HG02840 (cell line): ENCODE measurements around the gene TMED8.
"Not testable (repeated sequence)": the region's sequence is repeated elsewhere in the genome, so short reads cannot be mapped to it uniquely, and the experiment has no call there.

Experiments used
- ATAC-seq: cut with Tn5 transposase; IDR thresholded peaks from one replicate; pipeline ENCODE4 v1.9.1; 2021; ENCODE audit warnings: mild to moderate bottlenecking, moderate library complexity, moderate number of reproducible peaks; ENCODE audit not compliant: unreplicated experiment, low FRiP score

The TMED8 gene, protein sequence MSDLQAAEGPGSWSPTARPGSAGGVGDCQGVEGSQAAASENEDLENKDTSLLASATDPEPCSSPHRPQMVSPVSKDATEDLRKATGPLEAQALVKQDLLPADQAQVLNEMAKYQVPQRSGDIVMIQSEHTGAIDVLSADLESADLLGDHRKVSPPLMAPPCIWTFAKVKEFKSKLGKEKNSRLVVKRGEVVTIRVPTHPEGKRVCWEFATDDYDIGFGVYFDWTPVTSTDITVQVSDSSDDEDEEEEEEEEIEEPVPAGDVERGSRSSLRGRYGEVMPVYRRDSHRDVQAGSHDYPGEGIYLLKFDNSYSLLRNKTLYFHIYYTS

DNA sequence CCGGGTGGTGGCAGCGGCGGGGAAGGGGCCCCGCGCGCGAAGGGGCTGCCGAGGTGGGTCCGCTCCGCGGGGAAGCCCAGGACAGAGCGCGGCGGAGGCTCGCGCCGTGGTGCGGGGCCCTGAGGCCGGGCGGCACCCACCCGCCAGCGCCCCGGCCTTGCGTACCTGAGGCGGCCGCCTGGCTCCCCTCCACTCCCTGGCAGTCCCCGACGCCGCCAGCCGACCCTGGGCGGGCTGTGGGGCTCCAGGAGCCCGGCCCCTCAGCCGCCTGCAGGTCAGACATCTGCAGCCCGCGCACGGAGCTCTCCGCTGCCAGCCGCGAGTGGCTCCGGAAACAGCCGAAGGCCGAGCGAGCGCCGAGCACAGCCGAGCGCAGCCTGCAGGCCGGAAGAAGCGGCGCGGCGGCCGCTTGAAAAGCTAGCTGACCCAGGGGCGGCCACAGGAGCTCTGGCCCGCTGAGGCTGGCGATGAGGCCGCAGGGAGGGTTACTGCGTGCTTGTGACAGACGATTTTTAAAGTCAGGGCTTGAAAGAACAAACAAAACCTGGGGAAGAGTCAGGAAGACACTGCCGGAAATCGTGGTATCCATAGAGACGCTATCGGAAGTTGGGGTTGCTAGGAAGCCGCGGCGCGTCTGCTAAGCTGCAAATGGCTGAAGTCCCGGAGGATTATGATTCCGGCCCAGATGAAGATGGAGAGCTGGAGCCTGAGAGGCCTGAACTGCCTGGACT lies at the start of gene TMED8, which contains the start of gene SAMD15:
TMED8 (minus strand) TSS at position 324 of the 731 bp plus-strand sequence; CDS start at position 283, 41 bp downstream.
SAMD15 (plus strand) TSS at position 609 of the 731 bp plus-strand sequence; CDS start at position 649, 40 bp downstream.
- ATAC-seq = peak; percentile 81

DNA sequence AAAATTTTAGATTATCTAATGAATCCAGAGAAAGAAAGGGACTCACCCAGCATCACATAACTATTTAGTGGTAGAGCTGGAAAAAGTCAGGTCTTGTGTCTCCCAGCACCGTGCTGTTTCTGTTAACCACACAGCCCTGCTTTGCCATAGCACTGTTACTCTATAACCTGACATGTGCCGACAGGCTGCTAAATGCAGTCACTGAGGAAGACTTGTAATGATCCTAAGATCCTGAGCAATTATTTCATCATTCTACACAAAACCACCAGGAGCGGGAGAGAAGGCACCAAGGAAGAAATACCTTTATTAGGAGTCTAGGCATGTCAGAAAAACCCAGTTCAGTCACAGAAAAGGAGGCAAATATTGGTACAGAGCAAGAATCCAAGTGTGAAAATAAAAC lies 49.5 kb upstream of the TMED8 start:
- ATAC-seq = no peak

DNA sequence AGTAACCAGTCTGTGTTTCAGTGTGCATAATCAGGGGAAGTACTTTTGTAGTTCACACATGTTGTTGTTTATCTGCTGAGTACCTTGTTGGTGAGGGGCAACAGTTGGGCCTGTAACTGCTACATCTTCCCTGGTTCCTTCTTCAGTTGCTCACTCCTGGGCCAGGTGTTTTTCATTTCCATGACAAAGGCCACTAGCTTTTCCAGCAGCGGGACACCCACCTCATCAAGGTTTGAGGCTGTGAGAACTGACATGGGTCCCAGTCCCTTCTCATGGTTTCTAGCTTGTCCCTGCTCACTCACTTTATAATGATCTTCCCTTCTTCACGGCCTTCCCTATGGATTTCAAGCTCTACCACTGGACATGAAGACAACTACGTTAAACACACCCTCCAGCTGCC lies 48.0 kb upstream of the TMED8 start:
- ATAC-seq = no peak

DNA sequence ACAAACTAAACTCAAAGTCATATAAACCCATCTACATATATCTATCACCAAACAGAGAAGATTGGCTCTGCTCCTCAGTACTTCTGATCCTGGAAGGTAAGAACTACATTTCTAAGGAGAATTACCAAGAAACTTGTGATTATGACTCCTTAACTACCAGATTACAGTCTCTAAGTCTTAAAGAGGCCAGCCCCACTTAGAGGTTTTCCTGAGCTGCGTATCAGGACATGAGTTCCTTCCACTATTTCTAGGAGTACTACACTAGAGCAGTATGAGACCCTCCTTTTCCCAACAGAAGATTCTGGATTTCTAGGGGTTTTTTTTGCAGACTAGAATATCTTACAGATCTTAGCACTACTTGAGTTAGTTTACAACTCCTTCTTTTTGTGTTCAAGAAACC lies 46.5 kb upstream of the TMED8 start, which contains the start of gene NOXRED1:
NOXRED1 (minus strand) TSS at position 101 of the 400 bp plus-strand sequence. CDS start 634 bp downstream, outside the sequence.
- ATAC-seq = no peak

GRCh38 chr14:77421201-77421600 lies 44.3 kb upstream of the TMED8 start:
- ATAC-seq = no peak

DNA sequence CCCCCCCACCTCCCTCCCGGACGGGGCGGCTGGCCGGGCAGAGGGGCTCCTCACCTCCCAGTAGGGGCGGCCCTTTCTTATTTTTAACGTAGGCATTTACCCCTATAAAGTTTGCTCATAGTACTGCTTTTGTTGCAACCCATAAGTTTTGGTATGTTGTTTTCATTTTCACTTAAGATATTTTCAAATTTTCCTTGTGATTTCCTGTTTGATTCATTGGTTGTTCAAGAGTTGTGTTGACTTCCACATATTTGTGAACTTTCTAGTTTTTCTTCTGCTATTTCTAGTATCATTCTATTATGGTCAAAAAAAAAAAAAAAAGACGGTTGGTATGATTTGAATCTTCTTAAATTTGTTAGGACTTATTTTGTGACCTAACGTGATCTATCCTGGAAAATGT lies 39.9 kb upstream of the TMED8 start:
- ATAC-seq = no peak

GRCh38 chr14:77416098-77416497 lies 39.2 kb upstream of the TMED8 start:
- ATAC-seq = not testable (repeated sequence)

GRCh38 chr14:77415403-77416030 lies 38.6 kb upstream of the TMED8 start:
- ATAC-seq = not testable (repeated sequence)

DNA sequence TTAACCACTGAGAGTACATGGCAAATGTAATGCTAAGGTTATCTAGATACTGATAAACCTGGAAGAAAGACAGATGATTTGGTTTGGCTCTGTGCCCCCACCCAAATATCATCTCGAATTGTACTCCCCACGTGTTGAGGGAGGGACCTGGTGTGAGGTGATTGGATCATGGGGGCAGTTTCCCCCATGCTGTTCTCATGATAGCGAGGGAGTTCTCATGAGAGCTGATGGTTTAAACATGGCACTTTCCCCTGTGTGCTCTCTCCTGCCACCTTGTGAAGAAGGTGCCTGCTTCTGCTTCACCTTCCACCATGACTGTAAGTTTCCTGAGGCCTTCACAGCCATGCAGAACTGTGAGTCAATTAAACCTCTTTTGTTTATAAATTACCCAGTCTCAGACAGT lies 32.2 kb upstream of the TMED8 start:
- no peak for ATAC-seq

GRCh38 chr14:77407158-77407557 lies 30.3 kb upstream of the TMED8 start:
- ATAC-seq = no peak

GRCh38 chr14:77406718-77407117 lies 29.8 kb upstream of the TMED8 start:
- no peak for ATAC-seq

DNA sequence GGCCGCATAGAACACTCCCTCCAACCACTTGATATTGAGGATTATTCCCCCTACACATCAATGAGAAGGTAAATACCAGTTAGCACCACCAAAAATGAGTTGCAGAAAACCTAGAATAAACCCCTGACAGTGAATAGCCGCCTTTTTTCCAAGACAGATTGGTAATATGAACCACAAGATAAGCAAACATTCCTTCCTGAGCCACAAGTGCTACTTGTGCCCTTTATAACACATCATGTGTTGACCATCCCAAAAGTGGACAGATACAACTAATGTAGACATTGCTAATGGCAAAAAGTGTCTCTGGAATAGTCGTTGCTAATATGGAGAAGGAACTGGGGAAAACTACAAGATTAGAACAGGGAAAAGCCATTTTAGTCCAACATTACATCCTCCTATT lies 29.2 kb upstream of the TMED8 start:
- no peak for ATAC-seq

DNA sequence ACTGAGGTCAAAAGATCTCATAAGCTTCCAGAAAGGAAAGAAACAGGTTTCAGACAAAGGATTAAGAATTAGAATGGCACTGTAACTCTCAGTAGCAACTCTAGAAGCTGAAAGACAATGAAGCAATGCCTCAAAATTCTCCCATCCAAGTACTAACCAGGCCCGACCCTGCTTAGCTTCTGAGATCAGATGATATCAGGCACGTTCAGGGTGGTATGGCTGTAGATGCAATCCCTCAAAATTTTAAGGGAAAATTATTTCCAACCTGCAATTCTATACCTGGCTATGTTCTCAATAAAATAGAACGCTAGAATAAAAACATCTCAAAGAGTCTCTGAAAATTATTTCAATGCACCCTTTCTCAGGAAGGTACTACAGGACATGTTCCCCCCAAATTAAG lies 26.9 kb upstream of the TMED8 start:
- ATAC-seq = no peak

DNA sequence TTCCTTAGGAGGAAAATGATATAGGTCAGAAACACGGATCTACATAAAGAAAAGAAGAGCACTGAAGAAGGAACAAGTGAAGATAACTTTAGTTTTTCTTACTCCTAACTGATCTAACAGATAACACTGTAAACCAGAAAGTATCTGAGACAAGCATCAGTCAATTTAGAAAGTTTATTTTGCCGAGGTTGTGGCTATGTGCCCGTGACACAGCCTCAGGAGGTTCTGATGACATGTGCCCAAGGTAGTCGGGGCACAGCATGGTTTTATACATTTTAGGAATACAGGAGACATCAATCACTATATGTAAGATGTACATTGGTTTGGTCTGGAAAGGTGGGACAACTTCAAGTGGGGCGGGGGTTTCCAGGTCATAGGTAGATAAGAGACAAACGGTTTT lies 23.3 kb upstream of the TMED8 start:
- no peak for ATAC-seq

- ATAC-seq = no peak
These were observed 13.3 kb upstream of the TMED8 start for GRCh38 chr14:77390188-77390587.

DNA sequence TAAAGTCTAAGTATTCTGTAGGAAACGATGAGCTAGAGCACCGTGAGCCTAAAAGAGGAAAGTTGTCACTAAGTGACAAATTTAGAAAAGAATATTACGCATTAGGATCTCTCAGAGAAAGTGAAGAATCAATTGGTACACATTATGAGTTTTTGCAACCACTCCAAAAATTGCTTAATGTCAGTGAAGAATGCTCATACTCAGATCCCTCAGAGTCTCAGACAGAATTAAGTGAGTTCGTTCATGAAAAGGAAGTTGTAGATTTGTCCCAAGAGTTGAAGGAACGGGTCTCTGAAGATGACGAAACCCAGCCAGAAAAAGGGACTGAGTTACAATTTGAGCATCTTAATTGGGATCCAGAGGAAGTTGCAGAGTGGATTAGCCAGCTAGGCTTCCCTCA lies 1.8 kb upstream of the TMED8 start:
- no peak for ATAC-seq

DNA sequence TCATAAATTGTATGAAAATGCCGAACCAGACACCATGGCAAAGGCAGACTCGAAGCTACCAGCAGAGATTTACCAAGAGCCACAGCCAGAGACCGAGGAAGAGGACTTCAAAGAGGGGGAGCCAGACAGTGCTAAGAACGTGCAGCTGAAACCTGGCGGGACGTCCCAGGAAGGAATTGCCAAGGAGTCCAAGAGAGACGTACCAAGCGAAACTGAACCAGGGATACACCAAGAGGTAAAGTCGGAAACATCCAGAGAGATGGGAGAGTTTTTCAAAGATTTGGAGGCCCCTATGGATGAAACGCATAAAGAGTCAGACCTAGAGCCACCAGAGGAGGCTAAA lies 579 bp upstream of the TMED8 start:
- ATAC-seq = no peak

- peak; percentile 10 for ATAC-seq
These were observed 722 bp downstream of the TMED8 start for GRCh38 chr14:77375973-77376770.

DNA sequence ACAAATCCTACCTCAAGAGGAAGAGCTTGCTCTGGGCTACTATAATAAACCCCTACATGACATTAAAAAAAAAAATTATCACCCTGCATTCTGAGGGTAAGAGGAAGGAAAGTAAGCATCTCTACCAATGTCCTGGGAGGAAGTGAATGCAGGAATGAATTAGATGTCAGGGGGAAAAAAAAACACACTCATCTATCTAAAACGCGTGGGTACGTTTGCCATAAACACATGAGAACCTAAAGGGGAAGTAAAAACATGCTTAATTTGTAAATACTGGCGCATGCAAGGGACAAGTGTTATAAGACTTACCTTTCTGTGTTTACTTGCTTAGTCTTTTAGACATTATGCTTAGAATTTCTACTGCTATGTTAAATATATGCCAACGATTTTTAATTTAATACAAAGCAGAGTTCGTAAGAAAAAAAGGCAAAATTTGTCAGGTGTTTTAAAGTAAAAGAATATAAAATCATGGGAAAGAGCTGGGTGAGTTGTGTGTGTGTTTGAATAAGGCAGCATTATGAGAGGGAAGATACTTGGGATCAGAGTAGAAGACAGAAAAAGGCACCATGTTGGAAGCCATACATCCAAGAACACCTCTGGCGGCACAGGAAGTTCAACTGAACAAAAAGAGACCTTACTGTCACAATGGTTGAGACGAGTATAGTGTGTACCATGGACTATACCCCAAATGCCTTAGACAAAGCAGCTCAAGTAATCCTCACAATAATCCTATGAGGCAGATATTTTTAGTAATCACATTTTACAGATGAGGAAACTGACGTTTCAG lies 1.5 kb downstream of the TMED8 start:
- ATAC-seq = no peak
